ENCODE measurements around the gene RNH1. TPM values are rescaled to one million over a fixed set of nuclear protein-coding genes. Genes with fewer than 3 reads are reported as not detected.

RNH1 gene
- total RNA-seq, 1 donor from 2014 or later, result 99.8 TPM

DNA sequence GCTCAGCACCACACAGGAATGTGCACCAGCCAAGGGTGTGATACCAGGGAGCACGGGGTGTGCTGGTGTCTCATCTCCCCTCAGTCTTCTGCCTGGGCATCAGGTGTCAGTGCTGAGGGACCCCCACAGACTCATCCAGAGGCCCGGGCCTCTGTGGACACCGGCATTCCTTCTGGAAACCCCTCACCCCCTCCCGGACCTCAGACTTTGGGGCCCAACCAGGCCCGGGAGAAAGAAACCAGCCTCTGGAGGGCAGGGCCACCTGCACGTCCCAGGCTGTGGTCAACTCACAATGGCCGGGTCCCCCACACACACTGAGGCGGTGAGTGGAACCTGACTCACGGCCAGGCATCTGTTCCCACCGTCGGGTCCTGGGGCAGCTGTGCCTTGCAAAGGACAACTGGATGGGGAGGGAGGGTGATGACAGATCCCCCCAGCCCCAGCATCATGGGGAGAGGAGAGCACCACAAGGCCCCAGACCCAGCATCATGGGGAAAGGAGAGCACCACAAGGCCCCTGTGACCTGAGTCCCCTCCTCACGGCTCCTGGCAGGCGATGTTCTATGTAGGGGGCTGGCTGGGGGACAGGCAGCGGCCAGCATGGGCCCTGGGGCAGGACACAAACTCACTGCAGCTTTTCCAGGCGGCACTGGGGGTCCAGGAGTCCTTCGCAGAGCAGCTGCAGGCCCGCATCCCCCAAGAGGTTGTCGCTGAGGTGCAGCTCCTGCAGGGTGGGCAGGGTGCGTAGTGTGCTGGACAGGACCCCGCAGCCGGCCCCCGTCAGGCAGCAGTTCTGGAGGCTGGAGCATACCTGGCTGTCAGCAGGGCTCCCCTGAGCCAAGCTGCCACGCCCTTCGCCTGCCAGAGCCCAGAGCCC lies 7.6 kb downstream of the RNH1 start:
- intact Hi-C loops (cut with micrococcal nuclease), result no loop called here

GRCh38 chr11:498297-499181 lies 8.5 kb downstream of the RNH1 start:
- intact Hi-C loops (cut with micrococcal nuclease), result no loop called here

DNA sequence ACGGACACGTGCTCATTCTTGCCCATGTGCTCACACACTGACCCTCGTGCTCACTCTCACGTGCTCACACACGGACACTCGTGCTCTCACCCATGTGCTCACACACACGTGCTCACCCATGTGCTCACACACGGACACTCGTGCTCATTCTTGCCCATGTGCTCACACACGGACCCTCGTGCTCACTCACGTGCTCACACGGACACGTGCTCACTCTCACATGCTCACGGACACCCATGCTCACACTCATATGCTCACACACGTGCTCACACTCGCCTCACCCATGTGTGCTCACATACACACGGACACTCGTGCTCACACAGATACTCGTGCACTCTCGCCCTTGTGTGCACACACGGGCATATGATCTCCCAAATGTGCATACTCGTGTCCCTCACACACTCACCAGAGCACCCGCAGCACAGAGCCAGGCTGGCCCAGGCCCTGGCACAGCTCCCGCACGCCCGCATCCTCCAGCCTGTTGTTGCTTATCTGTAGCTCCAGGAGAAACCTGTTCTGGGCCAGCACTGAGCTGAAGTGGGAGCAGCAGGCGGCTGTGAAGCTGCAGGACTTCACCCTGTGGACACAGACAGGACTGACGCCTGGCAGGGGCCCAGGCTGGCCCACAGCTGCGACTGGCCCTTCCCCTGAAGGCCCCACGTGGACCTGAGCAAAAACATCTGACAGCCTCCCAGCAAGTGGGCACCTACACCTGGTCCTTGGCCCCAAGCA lies 9.3 kb downstream of the RNH1 start:
- intact Hi-C loops (cut with micrococcal nuclease), result no loop called here

DNA sequence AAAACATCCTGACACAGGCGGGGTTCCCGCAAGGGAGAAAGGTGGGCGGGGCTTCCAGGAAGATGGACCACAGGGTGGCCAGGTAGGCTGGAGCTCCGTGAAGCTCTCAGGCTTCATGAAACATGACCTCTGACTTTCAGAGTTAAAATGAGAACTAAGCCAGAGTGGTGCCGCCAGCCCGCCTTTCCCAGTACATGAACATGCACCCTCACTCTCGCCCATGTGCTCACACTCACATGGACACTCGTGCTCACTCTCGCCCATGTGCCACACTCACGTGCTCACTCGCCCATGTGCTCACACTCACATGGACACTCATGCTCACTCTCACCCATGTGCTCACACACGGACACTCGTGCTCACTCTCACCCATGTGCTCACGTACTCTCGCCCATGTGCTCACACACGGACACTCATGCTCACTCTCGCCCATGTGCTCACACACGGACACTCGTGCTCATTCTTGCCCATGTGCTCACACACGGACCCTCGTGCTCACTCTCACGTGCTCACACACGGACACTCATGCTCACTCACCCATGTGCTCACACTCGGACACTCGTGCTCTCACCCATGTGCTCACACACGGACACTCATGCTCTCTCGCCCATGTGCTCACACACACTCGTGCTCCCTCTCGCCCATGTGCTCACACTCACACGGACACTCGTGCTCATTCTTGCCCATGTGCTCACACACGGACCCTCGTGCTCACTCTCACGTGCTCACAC lies 10.0 kb downstream of the RNH1 start:
- intact Hi-C loops (cut with micrococcal nuclease), result no loop called here

- intact Hi-C loops (cut with micrococcal nuclease), result no loop called here
Observed at GRCh38 chr11:495537-495931, 11.5 kb downstream of the RNH1 start.

GRCh38 chr11:494761-495536 lies 12.1 kb downstream of the RNH1 start:
- intact Hi-C loops (cut with micrococcal nuclease), result no loop called here

GRCh38 chr11:492427-493226 lies 14.4 kb downstream of the RNH1 start:
- intact Hi-C loops (cut with micrococcal nuclease), result no loop called here

GRCh38 chr11:491358-491757 lies 15.7 kb downstream of the RNH1 start:
- intact Hi-C loops (cut with micrococcal nuclease), result no loop called here

GRCh38 chr11:490930-491260 lies 16.1 kb downstream of the RNH1 start:
- intact Hi-C loops (cut with micrococcal nuclease), result no loop called here

DNA sequence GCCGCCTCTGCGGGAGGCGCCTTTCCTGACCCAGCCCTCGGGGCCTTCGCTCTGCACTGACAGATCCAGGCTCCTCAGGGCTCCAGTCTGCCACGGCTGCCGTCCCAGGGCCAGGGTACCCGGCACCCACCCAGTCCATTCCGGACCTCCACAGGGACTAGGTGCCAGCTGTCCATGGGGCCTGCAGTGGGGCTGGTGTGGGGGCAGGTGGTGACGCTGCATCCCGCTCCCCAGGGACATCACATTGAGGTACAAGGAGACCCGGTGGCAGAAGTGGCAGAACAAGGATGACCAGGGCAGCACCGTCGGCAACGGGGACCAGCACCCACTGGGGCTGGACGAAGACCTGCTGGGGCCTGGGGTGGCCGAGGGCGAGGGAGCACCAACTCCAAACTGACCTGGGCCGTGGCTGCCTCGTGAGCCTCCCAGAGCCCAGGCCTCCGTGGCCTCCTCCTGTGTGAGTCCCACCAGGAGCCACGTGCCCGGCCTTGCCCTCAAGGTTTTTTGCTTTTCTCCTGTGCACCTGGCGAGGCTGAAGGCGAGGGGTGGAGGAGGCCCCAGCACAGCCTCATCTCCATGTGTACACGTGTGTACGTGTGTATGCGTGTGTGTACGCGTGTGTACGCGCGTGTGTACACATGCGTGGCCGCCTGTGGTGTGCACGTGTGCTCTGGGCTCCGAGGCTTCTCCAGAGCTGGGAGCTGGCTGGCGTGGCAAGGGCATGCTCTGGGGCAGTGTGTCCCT lies 16.7 kb downstream of the RNH1 start:
- intact Hi-C loops (cut with micrococcal nuclease), result no loop called here

GRCh38 chr11:489610-490185 lies 17.3 kb downstream of the RNH1 start:
- intact Hi-C loops (cut with micrococcal nuclease), result no loop called here

DNA sequence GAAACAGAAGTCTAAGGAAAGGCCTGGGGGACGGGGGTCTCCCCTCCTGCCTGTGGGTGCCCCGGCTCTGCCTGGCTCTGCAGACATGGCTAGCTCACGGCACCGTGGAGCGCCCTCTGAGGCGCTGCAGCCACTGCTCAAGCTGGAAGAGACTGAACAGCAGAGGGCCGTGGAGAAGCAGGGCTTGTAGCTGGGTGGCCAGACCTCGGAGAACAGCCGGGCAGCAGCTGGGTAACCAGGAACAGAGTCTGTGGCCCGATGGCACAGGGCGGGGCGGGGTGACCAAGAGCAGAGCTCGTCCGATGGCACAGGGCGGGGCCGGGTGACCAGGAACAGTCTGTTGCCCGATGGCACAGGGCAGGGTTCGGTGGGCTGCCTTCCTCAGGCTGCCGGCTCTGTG lies 18.1 kb downstream of the RNH1 start:
- intact Hi-C loops (cut with micrococcal nuclease), result no loop called here

GRCh38 chr11:488579-488978 lies 18.5 kb downstream of the RNH1 start:
- intact Hi-C loops (cut with micrococcal nuclease), result no loop called here

DNA sequence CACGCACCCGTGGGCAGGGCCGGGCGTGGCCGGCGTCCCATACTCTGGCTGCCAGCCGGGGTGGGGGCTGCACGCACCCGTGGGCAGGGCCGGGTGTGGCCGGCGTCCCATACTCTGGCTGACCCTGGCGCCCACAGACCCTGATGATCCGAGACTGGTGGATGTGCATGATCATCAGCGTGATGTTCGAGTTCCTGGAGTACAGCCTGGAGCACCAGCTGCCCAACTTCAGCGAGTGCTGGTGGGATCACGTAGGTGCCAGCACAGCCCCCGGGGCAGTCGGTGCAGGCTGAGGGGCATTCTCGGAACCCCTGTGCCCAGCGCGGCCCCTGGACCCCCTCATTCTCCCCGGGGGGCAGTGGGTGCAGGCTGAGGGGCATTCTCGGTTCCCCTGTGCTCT lies 19.0 kb downstream of the RNH1 start:
- intact Hi-C loops (cut with micrococcal nuclease), result no loop called here

DNA sequence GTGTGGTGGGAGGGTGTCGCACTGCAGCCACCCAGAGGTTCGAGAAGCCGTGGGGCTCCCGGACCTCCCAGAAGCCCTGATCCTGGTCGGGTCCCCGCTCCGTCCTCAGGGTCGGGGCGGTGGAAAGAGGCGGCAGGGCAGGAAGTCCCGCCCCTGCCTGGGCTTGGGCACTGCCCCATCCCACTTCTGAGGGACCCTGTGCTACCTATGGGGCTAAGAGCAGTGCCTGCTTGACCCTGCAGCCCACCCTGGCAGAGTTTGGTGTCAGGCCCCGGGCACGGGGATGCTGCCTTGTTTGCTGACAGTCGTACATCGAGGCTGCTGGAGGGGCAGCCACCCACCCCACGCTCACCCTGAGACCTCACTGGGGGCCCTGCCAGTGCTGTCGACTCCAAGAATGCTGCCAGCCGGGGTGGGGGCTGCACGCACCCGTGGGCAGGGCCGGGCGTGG lies 19.4 kb downstream of the RNH1 start:
- intact Hi-C loops (cut with micrococcal nuclease), result no loop called here

GRCh38 chr11:486189-486588 lies 20.9 kb downstream of the RNH1 start:
- intact Hi-C loops (cut with micrococcal nuclease), result no loop called here

- intact Hi-C loops (cut with micrococcal nuclease), result no loop called here
Observed at GRCh38 chr11:484616-485015, 22.4 kb downstream of the RNH1 start.

DNA sequence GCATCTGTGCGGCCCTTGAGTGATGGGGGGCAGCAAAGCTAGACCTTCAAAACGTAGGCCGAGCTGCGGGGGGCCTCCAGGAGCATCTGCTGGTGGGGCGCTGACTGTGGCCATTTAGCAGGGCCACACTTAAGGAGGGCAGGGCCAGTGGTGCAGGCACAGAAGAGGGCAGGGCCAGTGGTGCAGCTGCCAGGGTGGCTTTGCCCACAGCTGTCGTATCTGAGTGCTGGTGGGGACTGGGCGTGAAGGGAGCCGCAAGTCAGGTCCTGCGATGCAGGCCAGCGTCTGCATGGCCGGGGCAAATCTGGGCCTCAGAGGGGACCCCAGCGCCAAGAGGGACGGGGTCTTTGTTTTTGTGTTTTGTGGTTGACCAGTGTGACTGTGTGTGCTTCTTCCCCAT lies 27.7 kb downstream of the RNH1 start:
- intact Hi-C loops (cut with micrococcal nuclease), result no loop called here
